HG03432 (cell line): ENCODE measurements around the gene ULBP1.
A peak's percentile ranks its signal among the peaks of the same experiment; 100 is the strongest.
"Not testable (repeated sequence)": the region's sequence is repeated elsewhere in the genome, so short reads cannot be mapped to it uniquely, and the experiment has no call there.

Experiments
- ATAC-seq: cut with Tn5 transposase; IDR thresholded peaks from one replicate; pipeline ENCODE4 v1.9.1; 2021; ENCODE audit warnings: mild to moderate bottlenecking, moderate library complexity; ENCODE audit not compliant: unreplicated experiment

The ULBP1 gene

DNA sequence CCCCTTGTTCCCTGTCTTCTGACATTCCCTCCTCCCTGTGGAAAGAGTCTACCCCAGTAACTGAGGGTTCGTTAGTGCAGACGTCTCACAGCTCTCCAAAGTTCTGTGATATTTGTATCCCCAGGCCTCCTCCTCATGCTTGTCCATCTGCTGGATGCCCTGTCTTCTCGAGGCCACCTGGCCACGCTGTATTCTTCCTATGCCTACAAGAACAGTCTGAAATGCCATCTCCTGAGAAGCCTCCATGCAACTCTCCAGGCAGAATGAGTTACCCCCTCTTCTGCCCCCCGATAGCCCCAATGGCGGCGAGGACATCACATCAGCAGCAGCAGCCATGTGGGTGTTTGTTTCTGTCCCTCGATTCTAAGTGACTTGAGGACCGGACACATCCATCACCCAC is 12.6 kb upstream of the ULBP1 start:
- ATAC-seq: no peak

DNA sequence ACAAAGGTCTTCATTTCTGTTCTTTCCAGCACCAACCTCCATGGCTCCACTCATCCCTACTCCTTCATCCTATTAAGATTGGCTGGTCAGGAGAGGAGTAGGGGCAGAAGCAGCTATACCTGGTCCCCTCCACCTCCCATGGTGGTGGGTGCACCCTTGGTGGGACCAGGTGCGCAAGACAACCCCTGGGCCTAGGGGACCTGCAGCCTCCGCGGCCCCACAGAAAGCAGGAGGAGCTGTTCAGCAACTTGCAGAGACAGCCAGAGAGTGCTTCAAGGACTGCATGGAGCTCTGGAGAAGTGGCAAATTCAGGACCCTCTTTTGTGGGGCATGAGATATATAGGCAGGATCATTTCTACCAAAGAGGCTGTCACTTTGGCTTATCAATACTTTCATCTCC is 12.1 kb upstream of the ULBP1 start:
- ATAC-seq: no peak

DNA sequence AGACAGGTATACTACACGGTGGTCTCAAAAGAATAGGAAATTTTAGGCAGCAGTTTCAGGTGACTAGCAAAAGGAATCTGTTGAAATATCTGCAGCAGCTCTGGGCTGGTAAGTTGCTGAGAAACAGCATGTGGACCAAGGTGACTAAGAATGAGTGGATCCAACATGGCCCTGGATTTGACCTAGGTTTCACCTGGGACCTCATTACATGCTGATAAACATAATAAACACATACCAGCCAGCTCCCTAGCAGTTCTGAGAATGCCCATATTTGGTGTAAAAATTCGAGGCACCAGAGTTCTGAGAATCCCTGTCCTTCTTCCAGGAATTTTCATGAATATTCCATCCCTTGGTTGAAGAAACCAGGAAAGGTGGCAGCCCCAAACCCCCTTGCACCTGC is 10.4 kb upstream of the ULBP1 start:
- not testable (repeated sequence) for ATAC-seq

DNA sequence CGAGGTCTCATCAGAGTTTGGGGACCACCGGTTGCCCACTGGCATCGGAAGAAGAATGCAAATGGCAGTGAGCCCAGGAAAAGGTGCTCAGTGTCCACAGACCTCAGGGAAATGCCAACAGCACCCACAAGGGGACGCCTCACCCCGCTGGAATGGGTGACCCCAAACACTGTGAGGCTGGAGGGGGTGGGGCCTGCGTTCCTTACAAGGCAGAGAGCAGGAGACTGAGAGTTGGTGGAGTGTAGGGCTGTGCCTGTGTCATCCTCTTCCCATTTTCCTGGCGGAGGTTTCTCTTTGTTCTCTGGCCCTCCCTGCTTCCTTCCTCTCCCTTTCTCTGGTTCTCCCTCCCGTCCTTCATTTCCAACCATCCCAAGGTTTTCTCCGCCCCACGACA is 9.8 kb upstream of the ULBP1 start:
- not testable (repeated sequence) for ATAC-seq

DNA sequence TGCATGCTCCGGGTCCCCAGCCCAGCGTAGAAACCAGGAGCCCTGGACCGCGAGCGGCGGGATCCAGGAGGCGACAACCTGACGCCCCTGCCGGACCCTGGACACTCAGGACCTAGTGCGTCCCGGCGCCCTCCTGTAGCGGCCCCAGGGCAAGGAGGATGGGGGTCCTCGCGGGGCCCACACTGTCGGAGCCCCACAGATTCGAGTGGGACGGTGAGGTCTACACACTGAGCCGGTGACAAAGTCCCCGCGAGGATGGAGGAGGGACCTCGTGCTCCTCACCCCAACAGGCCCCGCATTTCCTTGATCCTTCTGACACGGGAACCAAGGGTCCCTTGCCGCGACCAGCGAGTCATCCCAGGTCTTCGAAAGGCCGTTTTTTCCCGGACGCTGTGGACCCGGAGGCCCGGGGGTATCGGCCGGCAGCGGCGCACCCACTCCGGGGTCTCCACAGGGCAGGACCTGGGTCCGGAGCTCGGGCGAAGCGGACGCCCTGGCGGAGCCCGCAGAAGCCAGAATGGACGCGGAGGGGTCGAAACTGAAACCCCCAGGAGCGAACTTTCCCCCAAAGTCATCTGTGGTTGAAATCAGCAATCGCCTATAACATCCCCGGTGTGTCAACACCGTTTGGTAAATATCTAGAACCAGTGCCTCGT is 9.3 kb upstream of the ULBP1 start:
- ATAC-seq: not testable (repeated sequence)

DNA sequence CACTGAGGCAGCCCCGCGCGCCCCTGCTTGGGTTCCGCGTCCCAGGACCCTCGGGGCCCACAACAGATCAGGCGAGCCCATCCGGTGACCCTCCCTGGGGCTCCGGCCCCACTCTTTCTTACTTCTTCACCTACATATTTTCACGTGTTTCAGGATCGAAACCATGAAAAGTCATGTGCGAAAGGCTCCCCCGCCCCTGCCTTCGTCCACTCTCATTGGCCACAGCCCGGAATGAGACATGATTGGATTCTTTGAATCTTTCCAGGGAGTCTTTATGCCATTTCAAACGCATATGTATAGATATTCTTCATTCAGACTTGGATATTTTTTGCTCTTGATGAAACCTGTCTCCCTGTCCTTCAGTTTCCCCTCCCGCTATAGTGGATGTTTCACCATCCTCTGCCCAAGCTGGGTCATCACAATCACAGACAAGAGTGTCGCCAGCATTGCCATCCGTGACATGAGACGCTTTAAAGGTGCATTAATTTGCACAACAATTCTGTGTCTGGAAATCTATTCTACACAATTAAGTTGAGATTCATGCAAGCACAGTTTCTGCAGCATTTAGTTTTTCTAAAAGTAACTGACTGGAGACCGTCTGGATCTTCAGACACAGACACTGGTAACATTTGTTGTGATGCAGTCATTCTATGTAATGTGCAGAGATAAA is 8.6 kb upstream of the ULBP1 start:
- ATAC-seq: not testable (repeated sequence)

DNA sequence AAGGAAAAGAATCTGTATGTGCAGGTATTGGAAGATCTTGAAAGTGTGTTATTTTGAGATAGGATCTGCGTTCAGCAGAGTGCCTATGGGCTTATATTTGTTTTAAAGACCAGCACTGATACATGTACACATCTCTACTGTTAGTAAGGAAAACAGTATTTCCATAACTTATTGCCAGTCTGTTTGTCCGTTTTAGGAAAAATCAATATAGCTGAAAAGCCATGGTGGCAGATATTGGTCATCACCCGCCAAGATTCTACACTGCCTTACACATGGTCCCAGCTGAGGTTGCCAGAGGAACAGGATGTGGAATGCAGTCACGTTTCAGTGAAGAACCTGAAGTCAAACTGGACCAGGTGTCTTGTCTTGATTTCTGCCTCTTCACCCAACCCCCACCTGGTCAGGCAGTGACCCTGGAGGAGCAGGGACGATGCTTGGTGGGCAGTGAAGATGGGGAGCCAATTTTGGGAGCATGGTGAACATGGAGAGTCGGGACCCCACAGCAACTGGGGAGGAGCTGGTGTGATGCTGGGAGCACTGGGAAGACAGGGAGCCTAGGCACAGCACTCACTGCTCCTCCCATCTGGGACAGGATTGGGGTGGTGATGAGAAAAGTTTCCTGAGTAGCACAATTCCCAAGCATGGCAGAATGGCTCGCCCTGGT is 8.0 kb upstream of the ULBP1 start:
- not testable (repeated sequence) for ATAC-seq

DNA sequence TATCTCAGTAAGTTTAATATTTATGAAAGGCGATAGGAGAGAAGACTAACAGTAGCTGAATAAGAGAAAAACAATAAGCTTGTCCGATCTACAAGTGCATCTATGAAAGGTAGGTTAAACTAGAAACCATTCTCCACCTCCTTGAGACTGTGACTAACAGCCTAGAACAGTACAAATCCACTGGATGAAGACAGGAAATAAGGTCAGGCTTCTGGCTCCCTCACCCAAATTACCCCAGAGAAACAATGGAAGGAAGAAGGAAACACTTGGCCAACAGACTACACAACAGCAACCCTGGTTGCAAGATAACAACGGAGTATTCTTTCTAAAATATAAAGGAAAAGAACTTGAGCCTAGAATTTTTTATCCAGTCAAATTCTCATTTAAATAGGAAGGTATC is 5.6 kb upstream of the ULBP1 start:
- ATAC-seq: not testable (repeated sequence)

DNA sequence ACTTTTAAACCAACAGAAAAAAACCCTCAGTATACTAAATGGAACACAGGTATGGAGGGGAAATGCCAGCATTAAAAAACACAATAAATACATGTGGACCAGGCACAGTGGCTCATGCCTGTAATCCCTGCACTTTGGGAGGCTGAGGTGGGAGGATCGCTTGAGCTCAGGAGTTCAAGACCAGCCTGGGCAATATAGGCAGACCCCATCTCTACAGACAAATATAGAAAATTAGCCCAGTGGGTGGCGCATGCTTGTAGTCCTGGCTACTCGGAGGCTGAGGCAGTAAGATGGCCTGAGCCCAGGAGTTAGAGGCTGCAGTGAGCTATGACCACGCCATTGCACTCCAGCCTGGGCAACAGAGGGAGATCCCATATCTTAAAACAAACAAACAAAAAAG is 3.9 kb upstream of the ULBP1 start:
- not testable (repeated sequence) for ATAC-seq

DNA sequence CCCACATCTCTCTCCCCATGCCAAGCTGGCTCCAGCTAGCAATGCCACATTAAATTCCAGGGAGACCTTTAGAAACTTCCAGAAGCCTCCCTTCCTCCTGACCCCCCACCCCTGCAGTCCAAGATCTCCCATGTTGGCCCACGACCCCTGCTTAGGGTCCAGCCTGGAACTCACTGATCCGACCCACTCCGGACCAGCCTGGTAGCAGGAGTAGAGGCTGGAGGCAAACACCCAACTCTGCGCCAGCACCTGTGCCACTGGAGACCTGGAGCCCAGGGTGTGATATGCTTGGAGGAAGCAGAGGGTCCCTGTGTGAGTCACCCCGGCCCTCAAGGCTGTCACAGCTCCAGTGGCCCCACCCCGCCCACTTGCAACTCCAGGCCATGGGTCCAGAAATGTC is 3.3 kb upstream of the ULBP1 start:
- no peak for ATAC-seq

DNA sequence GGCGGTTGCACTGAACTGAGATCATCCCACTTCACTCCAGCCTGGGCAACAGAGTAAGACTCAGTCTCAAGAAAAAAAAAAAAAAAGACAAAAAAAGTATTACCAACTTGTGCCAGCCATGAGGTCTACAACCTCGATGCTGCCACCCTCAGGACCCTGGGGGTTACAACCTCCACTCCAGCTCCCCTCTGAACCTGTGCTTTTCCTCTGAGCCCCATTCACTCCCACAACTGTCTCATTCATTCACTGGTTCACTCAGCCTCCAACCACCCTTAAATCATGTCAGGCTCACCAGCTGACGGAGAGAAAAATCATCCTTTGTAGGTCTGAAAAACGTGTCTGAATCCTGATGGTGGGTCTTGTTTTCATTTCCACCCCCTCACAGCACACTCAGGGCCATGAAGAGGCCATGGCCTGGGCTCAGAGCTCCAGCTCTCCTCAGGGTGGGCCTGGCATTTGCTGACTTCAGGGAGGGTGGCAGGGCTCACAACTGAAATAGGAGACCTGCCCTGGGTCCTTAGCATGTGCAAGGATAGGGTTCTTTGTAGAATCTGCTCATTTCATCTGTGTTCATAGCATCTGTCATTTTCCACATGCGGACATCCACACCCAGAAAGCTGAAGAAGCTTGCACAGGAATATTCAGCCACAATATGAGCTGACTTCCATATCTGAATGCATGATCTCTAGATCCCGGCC is 1.9 kb upstream of the ULBP1 start:
- no peak for ATAC-seq

DNA sequence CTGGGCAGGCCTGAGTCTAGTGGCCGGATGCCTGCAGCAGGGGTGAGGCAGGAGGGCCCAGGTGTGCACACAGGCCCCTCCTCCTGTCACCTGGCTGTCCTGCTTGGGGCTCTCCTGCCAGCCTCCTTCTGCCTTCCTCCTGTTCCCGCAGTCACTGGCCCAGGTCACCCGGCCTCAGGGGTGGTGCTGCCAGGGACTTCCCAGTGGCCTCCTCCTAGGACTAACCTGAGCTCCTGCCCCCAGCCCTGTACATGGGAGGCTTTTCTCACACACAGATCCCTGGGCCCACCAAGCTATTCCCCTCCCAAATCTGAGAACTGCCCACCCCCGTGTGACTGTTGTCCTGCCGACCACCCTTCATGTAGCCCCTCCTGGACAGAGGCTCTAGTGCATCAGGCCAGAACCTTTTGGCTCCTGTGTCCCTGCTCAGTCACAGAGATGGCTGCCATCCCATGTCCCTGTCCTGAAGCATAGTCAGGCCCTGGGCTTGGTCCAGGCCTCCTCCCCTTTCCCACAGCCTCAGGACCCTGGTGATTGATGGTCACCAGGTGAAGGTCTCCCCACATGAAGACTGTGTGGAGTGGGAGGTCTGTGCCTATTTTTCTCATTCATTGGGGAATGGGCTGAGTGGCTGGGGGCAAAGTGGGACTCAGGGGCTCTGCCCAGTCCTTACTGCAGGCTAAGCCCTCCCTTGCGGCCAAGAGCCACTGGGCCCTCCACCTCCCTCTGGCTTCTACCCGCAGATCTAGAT is 1.1 kb upstream of the ULBP1 start:
- ATAC-seq: no peak

DNA sequence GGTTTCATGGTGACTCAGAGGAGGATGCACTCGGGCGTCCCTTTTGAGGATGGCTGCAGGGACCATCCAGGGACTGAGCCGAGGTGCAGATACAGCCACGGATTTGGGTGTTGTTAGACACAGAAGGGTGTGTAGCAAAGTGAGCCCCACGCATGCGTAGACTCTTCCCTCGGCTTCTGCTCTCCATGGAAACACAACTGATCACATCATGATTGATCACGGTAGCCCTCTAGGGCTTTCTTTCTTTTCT is 606 bp upstream of the ULBP1 start:
- ATAC-seq: peak; percentile 40

DNA sequence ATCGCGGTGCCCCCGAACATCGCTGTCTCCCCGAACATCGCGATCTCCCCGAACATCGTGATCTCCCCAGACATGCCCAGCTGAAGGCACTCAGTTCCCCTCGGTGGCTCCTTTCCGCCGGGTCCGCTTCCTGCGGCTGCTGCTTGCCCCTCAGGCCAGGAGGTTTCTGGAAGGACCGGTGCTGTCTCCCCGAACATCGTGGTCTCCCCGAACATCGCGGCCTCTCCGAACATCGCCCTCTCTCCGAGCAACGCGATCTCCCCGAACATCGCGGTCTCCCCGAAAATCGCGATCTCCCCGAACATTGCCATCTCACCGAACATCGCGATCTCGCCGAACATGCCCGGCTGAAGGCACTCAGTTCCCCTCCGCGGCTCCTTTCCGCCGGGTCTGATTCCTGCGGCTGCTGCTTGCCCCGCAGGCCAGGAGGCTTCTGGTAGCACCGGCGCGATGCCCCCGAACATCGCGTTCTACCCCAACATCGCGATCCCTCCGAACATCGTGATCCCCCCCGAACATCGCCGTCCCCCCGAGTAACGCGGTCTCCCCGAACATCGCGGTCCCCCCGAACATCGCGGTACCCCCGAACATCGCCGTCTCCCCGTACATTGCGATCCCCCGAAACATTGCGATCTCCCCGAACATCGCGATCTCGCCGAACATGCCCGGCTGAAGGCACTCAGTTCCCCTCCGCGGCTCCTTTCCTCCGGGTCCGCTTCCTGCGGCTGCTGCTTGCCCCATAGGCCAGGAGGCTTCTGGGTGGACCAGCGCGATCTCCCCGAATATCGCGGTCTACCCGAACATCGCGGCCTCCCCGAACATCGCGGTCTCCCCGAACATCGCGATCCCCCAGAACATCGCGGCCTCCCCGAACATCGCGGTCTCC is 808 bp downstream of the ULBP1 start:
- no peak for ATAC-seq

DNA sequence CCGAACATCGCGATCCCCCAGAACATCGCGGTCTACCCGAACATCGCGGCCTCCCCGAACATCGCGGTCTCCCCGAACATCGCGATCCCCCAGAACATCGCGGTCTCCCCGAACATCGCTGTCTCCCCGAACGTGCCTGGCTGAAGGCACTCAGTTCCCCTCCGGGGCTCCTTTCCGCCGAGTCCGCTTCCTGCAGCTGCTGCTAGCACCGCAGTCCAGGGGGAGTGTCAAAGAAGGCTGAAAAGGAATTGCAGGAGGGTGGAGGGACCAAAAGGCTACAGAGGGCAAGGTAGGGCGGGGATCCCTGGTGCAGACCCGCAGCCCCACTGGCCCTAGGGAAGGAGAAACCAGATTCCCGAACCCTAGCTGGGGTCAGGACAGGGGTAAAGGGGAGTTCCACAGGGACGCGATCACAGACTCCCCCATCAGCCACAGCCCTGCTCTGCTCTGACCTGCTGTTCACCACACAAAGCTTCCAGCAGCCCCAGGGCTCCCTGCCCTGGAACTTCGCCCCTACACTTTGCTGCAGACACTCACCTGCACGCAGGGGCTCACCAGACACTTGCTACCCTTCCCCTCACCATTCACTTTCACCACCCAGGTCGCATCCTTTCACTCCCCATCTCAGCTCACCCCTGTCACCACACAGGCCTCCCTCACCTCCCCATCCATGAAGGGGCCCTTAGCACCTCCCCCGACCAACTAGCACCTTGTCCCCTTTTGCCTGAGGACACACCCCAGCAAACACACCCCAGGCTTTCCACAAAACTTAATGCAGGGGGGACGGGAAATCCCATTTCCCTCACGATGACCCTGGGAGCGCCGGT is 1.7 kb downstream of the ULBP1 start:
- ATAC-seq: no peak

DNA sequence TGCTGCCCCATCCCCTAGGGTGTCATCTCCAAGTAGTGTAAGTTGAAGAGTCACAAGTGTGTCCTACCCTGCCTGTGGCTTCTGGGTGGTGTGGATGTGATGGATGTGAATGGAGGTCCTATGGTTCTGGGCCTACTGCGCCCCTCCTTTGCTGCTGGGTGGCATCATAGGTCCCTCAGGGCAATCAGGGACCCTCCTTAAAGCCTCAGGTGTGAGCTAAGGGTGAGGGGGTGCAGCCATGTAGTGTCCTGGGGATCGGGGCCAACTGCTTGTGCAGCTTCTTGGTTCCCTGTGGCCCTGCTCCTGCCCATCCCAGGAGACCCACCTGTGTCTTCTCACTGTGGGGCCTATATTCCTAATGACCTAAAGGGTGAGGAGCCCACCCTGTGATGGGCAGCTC is 2.6 kb downstream of the ULBP1 start:
- ATAC-seq: not testable (repeated sequence)

DNA sequence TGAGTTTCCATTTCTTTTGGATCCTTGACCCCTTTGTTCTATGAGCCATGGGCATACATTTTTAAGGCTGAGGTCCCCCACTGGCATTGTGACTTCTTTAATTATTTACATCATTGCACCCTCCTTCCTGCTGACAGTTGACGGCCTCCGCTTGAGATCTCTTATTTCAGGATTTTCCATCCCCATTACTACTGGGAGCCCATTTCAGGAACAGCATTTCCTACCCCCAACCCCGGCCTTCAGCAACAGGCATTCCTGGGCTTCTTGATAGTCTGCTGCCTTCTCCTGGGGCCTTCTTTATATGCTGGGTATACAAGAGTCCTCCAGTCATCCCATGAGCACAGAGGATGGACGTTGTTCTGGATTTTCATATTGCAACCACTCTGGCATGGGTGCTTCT is 3.8 kb downstream of the ULBP1 start:
- no peak for ATAC-seq

DNA sequence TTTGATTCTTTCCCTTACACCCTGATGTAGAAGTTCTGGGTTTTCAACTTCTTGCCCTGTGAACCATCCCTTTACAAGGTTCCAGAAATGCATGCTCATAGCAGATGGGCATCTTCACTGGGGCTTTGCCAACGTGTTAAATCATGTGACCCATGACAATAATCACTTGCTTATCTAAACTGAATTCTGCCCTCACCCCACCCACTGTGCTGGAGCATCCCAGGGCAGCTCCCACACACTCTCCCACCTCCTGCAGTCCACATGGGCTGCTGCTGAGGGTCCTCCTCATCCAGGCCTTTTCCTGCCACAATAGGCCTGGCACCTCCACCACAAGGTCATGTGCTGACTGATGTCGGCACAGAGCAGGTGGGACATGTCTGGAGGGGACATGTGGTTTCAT is 4.3 kb downstream of the ULBP1 start:
- ATAC-seq: not testable (repeated sequence)

DNA sequence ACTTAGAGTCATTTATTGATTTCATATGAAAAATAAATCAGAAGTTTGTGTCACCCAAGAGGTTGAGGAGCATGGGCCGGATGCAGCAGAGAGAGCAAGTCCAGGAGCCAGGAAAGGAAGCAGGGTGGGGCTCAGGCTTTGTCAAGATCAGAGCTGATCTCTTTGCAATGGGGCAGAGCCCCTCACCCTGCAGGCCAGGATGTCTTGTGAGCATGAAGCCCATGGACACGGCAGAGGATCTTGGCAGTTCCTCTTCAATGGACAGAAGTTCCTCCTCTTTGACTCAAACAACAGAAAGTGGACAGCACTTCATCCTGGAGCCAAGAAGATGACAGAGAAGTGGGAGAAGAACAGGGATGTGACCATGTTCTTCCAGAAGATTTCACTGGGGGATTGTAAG is 5.2 kb downstream of the ULBP1 start:
- ATAC-seq: not testable (repeated sequence)
